NCI-H446 (cell line): ENCODE results near the gene ANK2.

Experiments used
- DNase-seq, 2 experiments: peaks; one replicate each; lab custom pipeline; 2025; lab: John Stamatoyannopoulos, UW

The ANK2 gene

DNA sequence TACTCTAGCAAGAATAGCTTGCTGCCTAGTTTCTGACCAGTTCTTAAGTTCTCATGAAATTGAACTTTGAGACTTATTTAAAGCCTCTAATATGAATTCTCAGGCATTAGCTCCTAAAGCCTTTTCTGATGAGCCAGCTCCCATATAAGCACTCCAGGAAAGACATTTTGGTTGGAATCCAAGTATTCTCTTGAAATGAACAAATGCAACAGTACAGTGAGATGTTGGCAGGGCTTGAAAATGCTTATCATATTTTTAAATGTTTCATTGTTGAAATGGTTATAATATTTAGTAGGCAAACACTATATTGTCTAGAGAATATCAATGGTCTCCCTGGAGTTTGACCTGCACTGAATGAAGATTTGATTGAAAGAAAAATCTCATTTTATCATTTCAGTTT, 240.3 kb downstream of the ANK2 start:
- no peak for DNase-seq

DNA sequence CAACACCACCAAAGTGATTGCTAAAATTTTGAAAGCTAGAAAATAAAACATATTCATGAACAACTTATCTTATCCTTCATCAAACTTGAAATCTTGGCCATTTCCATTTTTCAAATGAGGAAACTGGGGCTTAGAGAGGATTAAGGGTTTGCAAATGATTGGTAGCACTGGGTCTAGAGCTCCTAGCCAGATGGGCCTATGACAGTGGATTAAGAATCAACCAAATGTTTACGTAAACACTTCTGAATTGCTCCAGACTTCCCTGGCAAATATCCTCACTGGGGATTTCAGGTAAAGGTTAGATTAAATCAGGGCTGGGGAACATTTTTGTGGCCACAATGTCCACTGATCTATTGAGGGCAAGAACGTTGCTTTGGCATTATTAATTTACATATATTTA, 241.2 kb downstream of the ANK2 start:
- DNase-seq: no peak

DNA sequence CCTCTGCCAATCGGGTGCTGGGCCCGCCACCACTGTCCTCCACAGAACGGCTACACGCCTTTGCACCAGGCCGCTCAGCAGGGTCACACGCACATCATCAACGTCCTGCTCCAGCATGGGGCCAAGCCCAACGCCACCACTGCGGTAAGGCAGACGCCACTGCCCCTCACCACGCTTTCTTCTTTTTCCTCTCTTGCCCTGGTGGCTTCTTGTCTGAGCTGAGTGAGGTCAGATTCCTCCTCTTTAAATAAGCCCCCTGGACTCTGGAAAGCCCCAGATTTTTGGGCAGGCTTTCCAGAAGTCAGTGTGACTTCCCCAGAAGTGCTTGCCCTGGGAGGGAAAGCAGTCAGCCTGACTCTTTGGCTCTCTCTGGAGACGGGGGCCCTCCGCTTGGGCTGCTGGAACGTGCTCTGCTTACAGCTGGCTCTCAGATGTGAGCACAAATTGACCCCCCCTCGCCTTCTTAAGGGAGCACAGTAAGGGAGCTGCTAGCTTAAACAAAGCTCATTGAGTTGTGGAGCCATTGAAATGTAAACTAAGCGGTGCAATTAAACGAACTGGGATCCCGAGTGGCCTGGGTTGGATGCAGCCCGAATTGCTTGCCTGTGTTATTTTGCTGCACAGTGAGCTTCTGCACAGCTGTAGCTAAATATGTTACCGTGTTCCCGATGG, 243.1 kb downstream of the ANK2 start:
- DNase-seq: no peak

DNA sequence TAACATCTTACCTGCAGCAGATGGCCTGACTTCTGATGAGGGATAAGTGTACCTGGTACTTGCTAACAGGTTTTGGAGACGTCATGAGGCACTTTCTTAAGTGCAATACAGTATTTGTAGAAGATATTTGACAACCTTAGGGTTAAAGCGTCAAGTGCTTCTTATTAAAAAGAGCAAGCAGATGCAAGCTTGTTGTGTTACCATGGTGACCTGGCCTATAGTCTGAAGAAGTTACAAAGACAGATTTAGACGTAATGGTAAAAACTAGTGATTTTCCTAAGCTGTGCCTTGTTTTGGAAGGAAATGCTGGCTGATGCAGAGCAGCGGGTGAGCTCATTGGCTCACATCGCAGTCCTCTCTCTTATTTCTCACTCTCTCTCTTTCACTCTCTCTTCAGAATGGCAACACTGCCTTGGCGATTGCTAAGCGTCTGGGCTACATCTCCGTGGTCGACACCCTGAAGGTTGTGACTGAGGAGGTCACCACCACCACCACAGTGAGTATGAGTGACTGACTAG, 243.6 kb downstream of the ANK2 start:
- no peak for DNase-seq

DNA sequence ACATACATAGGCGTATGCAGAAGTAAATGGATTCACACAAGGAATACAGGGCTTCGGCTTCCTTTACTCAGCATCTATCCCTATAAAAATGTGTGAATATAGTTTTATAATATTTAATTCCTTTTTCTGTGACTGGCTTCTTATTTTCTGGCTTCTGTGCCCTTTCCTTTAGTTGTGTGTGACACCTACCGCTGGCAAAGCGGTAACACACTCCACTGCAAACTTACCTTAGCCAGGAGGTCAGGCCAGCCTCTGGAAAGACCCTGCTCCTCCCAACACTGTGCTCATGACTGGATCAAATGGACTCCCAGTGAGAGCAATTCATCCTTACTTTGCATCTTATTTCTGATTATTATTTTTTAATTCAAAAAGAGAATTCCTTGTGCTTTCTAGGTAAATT, 244.2 kb downstream of the ANK2 start:
- no peak for DNase-seq

DNA sequence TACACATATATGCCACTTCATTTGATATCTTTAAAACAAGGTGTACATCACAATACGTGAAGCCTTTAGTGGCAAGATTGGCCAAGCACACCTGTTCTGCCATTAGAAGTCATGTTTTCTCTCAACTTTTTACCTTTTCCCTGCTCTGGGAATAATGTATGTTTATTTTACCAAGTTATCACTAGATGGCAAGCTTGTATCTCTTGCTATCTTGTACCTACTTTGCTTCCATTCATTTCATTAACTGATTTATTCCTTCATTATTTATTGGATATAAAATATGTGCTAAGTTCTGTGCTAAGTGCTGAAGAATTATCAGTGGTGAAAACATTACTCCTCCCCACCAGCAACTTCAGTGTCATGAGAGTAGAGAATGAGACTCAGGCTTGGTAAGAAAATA, 245.5 kb downstream of the ANK2 start:
- no peak for DNase-seq

DNA sequence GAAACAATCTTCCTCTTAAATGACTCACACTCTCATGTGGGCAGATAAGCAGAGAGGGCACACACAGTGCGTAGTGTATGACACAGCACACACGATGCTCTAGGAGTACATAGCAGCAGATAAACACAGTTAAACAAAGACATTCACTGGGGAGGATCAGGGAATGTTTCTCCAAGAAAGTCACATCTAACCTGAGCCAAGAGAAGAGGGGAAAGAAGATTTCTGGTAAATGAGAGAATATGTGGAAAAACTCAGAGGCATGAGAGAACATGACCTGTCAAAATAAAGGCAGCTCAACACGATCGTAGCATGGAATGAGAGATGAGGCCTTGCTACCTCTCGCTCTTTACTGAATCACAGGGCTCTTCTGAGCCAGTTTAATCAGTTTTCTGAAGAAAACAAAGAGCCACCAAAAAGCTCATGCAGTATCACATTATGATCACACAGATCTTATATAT, 251.0 kb downstream of the ANK2 start:
- no peak for DNase-seq

DNA sequence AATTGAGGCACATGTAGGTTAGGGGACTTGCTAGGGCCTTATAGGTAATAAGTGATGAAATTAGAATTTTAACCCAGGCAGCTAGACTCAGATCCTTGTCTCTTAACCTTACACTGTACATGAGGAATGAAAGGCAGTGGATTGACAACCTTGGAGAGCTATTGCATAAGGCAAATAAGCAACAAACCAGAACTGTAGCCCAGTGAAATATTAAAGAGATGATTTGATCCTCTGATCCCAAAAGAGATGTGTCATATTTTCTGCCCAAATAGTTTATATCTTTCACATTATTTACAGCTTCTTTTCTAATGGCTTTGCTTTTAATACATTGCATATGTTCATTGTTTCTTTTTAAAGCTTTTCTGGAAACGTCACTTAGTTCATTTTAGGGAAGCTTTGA, 252.6 kb downstream of the ANK2 start:
- DNase-seq: no peak

DNA sequence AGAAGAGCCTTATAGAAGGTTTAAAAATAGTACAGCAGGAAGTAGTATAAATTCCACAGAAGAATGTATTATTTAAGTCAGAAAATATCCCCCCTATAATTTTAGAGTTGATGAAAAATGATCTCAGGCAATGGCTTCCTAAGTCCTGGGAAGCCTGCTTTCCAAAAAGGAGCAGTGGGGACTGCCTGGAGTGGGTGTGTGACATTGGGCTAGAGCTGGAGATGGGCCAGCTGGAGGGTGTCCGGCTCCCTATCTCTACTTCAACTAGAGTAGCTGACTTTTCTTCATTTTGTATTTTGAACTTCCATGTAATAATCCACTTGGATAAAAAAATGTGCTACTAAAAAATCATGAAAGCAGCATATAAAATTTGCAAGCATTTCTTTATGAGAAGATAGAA, 253.9 kb downstream of the ANK2 start:
- DNase-seq: no peak

DNA sequence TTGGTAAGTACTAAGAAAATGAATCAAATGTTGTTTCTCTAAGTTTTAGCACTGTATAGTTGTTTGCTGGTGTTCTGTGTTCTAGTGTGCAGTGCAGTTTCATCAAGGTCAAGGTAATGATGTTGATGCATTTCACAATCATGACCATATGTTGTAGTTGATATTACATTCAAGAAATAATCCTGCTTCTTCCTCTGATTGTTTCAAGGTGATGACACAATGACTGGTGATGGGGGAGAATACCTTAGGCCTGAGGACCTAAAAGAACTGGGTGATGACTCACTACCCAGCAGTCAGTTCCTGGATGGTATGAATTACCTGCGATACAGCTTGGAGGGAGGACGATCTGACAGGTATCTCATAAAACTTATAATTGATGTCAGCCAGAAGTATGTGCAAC, 261.6 kb downstream of the ANK2 start:
- no peak for DNase-seq

DNA sequence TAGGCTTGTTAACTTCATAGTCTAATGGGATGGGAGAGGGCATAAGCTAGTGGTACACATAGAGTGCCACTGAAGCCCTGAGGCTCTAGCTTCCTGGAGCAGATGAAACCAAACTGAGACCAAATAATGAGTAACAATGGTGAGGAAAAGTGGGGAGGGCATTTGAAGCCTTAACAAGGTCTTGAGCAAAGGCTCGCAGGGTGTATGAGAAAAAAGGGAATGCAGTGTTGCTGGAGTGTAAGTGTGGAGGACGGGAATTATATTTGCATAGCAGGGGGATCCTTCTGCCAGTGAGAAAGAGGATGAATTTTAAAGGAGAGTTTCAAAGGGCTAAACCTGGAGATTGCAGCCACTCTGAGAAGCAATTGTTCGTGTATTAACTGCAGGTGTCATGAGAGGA, 263.1 kb downstream of the ANK2 start:
- no peak for DNase-seq

DNA sequence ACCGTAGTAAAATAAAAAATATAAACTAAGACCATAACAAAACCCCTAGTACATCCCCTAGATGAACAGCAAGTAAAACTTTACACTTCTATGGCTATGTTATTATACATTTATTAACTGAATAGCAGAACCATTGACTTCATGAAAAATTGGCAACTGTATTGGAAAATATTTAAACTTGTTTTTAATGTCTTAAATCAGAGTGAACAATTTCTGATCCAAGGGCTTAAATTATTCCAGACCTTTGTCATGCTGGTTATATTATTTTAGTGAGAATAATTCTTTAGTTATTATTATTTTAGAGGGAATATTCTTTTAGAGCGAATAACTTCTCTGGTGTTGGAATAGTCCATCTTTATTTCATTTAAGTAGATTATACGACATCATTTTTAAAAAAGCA, 265.0 kb downstream of the ANK2 start:
- no peak for DNase-seq

DNA sequence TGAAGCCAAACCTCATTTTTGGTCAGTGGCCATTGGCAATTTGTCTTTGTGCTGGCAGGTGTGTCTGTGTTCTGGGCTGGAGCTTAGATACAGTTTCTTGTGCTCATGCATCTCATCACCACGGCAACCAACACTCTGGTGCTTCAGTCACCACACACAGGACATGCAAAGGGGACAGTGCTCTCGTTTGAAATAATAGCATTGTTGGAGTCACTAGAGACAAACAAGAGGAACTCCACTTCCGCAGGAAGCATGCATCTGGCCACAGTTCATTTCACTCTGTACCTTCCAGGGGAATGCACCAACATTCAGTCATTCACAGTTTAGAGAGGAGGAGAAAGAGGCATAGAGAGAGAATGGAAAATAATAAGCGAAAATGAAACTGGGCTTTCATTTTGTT, 267.4 kb downstream of the ANK2 start:
- no peak for DNase-seq

DNA sequence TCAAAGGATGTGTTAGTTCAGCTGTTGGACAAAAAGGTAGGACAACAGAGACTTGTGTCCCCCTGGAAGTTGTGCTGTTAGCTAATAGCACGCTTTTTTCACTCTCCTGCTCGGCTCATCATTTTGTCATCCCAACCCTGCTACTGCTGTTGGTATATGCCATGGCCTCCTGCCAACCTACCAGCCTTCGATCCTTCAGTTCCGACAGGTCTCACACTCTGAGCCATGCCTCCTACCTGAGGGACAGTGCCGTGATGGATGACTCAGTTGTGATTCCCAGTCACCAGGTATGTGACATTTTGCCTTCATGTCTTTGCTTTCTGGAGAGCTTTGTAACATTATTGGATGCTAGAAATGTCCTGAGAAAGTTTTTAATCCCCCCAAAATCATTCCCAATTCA, 268.1 kb downstream of the ANK2 start:
- no peak for DNase-seq

DNA sequence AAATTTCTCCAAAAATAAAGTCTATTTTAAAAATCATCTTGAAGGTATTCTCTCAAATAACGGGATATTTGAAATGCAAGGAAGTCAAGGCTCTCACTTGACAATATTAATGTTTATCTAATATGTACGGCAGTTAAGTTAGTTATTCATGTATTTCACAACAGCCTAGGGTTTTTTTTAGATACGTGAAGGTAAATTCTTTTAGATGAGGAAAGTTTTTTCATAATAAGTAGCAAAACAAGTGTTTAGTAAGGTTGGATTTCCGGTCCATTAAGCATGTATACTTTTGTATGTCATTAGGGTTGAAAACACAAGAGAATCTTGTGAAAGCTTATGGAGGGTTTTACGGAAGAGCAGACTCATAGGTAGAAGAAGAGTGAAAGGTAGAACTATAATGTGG, 273.3 kb downstream of the ANK2 start:
- no peak for DNase-seq

DNA sequence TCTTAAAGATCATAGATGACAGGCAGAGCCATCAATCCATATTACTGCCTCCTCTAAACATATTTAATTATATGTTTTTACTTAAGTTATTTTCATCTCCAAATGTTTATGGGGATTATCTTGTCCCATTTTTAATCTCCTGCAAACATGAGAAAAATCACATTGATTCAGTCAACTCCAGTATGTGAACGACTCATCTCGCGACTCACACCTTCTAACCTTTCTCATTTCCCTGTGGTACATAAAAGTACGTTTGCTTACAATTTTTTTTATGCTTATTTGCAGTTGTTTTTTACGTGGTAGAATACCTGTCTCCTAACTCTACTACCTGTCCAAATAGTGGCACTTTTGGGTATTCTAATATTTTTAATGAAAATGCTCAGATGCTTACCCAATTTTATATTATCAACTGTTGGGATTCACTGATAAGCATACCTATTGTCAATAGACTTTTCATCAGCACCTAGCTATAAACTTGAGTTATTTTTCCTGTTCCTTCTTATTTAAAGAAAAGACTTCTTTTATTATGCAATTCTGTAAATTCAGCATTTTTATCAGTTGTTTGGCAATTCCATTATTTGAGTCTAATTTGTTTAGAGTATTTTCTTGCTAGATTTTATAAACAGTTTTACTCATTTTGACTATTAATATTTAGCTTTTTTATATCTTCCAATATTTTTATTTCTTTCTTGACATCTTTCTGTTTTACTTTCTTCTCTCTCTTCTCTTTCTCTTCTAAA, 276.6 kb downstream of the ANK2 start:
- no peak for DNase-seq

DNA sequence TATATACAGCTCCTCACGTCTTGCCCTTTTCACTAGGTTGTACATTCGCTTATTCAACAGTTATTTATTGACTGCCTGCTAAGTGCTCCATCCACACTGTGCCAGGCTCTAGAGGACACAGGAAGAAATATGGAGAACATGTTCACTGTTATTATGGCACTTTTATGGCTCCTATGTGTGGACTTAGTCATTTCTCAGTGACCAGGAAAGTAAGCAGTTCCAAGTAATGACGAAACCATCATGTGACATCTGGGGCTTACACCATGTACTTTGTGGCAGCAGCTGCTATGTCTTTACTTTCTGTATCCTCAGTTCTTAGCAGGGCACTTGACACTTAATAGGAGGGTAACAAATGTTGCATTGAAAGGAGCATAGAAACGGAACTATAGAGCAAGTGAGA, 278.0 kb downstream of the ANK2 start:
- DNase-seq: no peak

DNA sequence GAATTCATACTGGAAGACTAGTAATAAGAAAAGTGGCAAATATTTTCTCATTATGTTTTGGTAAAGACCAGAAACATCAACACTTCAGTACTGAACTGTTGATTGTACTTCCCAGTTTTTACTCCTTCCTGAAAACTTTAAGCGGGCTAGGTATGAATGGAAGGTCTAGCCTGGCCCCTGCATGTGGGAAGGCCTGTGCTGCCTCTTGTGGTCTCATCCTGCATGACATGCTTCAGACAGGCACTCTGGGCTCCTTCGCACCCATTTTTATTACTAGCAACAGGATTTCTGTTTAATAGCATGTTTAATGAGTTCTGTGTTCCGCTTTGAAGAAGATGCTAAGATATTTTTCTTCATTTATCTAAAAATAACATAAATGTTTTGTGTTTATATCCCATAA, 279.1 kb downstream of the ANK2 start:
- DNase-seq: no peak

DNA sequence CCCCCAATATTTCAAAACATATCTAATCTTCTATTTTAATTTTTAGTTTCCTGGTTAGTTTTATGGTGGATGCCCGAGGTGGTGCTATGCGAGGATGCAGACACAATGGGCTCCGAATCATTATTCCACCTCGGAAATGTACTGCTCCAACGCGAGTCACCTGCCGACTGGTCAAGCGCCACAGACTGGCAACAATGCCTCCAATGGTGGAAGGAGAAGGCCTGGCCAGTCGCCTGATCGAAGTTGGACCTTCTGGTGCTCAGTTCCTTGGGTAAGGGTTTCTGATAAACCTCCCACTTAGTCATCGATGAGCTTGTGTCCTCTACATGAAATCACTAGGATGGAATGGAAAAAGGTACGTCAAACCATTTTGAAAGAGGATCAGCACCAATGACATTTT, 280.7 kb downstream of the ANK2 start:
- DNase-seq: no peak

DNA sequence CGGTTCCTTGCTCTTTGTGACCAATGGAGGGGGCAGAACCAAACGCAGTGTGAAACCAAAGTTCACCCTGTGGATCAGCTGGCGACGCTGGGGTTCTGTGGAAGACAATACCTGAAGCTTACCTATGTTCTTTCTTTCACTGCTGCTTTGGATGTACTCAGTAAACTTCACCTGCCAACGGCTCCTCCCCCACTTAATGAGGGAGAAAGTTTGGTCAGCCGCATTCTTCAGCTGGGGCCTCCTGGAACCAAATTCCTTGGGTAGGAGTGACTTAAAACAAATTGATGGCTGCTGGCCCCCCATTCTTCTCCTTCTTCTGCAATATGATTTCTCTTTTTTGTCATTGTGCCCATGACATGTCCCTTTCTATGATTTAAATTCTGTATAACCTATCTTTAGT, 282.4 kb downstream of the ANK2 start:
- no peak for DNase-seq

DNA sequence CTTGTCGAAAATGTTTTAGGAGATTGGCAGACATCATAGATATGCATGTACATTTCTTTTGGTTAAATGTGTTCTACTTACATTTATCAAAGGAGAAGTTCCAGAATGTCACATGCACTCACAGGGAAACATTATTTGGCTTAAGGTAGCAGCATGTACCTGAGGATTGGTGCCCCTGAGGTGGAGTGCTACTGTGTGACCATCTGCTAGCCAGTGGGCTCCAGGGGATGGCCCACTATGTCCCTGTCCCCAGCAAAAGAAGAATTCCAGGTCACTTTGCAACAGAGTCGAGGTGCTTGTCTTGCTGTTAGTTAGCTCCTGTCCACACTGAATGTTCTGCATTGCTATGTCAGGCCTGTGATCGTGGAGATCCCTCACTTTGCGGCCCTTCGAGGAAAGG, 283.2 kb downstream of the ANK2 start:
- no peak for DNase-seq

DNA sequence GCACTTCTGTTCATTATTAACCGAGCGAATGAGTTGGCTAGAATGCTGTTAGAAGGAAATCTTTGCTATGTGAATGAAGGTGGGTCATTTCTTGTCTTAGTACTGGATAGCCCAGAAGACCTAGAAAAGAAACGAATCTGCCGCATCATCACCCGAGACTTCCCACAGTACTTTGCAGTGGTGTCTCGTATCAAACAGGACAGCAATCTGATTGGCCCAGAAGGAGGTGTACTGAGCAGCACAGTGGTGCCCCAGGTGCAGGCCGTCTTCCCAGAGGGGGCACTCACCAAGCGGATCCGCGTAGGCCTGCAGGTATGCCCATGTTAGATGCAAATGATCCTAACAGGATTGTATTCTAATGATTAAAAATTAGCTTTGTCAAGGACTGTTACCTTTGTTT, 286.3 kb downstream of the ANK2 start:
- DNase-seq: no peak

DNA sequence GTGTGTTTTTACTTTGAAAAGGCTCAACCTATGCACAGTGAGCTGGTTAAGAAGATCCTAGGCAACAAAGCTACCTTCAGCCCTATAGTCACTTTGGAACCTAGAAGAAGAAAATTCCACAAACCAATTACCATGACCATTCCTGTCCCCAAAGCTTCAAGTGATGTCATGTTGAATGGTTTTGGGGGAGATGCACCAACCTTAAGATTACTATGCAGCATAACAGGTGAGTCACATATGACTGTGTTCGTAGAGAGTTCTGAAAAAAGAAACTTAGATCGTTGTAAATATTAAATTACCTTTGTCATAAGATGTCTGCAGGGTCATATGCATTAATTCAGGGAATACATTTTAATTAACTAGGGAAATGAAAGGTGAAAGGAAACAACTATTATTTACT, 287.1 kb downstream of the ANK2 start:
- no peak for DNase-seq

DNA sequence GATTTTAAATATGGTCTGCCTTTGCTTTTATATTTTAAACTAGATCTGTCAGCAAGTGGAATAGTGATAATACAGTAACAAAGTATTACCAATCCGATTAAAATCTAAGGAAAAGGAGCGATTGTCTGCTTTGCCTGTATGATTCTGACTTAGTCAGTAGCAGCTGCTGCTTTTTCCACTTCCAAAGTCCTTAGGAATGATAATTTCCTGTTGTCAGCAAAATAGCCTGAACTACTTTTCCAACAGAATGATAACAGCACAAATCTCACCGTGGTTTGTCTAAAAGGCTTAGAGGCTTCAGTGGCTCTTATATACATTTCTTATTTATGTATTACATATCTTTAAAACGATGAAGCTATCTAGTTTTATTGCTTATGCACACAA, 290.0 kb downstream of the ANK2 start:
- DNase-seq: no peak
